T-helper 2 cell treated with Interferon-gamma antibody and Interleukin-4, amounts not matched to agents 100 ng/mL and 5 ng/mL, for 36 hours (primary cell): ENCODE measurements around the gene MOB1A. TPM values are rescaled to one million over a fixed set of nuclear protein-coding genes. Genes with fewer than 3 reads are reported as not detected.
"Not testable (repeated sequence)": the region's sequence is repeated elsewhere in the genome, so short reads cannot be mapped to it uniquely, and the experiment has no call there.

Experiments
- intact Hi-C: fragments of 100-400 bp; cut with micrococcal nuclease; formaldehyde crosslinking; loops from one replicate; pipeline ENCODE4 v1.15.1; 2023
- total RNA-seq: library from RNA; stranded (reverse); gene quantifications from 2 replicates; pipeline ENCODE4 v1.2.3, GENCODE V29; 2022

The MOB1A gene
- total RNA-seq, 1 donor from 2014 or later = 198 TPM

DNA sequence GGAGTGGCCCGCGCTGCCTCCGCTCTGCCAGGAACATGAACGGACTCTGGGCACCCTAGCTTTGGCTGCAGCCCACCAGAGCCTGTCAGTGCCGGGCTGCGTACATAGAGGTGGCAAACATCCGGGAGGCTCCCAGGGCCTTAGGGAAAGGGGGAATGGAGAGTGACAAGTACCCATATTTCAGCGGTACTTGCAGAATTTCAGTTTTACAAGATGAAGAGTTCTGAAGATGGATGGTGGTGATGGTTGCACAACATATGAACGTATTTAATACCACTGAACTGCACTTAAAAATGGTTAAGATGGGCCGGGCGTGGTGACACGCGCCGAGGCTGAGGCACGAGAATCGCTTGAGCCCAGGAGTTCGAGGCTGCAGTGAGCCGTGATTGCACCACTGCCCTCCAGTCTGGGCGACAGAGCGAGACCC, 20.6 kb upstream of the MOB1A start:
- intact Hi-C loops = loop anchor here (2.0 to 10.0 kb wide), 4 partner anchors 52 to 814 kb away; partner anchors contain the start of genes ALMS1, BOLA3 and DGUOK

DNA sequence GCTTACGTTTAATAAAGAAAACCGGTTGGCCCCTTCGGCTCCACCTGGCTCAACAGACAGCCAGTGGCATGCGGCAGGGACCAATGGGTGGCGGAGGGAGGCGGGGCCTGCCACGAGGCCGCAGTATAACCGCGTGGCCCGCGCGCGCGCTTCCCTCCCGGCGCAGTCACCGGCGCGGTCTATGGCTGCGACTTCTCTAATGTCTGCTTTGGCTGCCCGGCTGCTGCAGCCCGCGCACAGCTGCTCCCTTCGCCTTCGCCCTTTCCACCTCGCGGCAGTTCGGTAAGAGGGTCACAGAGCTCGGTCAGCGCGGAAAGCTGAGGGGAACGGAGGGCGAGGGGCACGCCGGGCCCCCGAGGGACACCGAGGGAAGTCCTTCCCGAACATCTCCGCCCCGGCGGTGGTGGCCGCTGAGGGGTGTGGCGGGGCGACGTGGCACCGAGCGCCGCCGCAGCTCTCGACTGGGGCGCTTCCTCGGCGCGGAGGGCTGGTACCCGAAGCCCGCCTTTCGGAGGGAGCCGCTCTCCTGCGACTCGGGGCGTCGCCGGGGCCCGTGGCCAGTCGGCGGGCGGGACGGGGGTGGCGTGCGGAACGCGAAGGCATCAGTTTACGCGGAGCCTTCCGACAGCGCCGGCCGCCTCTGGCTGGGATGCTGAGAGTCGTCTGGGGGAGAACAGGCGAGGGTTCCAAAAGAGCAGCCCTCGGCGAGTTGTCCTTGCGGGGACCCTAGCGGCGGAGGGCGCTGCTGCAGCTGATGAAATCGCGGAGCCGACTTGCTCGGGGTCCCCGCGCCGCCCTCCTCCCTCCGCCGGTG, 20.0 kb upstream of the MOB1A start, which contains the start of gene MTHFD2:
Gene MTHFD2 (plus strand): TSS at position 155 of the 814 bp plus-strand sequence. CDS start 27 bp downstream, at position 182.
- intact Hi-C loops = loop anchor here (1.0 to 10.0 kb wide), 9 partner anchors 8 to 814 kb away; partner anchors contain the start of genes ALMS1, BOLA3, DGUOK and MOB1A

DNA sequence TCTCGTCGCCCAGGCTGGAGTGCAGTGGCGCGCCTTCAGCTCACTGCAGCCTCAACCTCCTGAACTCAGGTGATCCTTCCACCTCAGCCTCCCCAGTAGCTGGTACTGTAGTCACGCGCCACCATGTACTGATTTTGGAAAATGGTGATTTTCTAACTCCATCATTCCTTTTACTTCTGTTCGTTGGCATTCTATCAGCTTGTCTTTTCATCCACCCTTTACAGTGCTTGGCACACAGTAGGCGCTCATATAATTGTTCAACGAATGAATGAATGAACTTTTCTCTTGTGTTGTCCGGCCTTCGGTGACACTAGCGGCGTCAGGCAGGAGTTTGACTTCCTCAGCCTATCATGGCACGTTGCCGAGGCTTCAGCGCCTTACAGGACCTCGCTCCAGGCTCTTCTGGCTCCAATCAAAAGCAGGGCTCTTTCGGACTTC, 19.4 kb upstream of the MOB1A start:
- intact Hi-C loops = loop anchor here (1.0 to 10.0 kb wide), 9 partner anchors 8 to 813 kb away; partner anchors contain the start of genes ALMS1, BOLA3, DGUOK and MOB1A

DNA sequence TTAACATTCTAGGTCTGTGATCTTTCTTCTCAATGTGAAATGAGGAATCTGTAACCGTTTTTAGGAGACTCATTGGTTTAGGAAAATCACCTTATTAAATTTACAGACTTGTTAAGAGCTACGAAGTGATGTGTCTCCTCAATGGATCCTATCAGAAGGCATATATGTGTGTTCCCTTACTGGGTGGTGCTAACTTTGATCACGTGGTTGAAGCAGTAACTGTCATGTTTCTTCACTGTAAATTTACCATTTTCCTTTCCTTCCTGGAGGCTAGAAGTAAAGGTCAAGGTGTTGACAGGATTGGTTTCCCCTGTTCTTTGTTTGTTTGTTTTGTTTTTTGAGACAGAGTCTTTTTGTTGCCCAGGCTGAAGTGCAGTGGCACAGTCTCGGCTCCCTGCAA, 18.4 kb upstream of the MOB1A start:
- intact Hi-C loops = loop anchor here (5.0 to 10.0 kb wide), 2 partner anchors 210 to 812 kb away; partner anchors contain the start of gene ALMS1

DNA sequence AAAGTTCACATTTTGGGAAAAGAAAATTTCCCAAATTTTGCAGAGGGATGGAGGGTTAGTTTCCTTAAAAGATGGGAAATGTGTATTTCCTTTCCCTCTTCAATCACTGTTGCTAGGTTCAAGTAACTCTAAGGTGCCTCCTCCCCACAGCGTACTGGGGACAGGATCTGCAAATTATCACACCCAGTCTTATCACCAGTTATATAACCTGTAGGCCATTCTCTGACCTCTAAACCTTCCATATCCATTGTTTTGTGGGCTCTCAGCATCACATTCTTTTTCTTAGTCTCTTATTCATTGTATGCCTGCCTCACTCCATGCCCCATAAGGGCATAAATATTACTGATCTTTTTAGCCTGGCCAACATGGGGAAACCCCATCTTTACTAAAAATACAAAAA, 16.1 kb upstream of the MOB1A start:
- intact Hi-C loops = loop anchor here (5.0 to 10.0 kb wide), 2 partner anchors 207 to 810 kb away; partner anchors contain the start of gene ALMS1

DNA sequence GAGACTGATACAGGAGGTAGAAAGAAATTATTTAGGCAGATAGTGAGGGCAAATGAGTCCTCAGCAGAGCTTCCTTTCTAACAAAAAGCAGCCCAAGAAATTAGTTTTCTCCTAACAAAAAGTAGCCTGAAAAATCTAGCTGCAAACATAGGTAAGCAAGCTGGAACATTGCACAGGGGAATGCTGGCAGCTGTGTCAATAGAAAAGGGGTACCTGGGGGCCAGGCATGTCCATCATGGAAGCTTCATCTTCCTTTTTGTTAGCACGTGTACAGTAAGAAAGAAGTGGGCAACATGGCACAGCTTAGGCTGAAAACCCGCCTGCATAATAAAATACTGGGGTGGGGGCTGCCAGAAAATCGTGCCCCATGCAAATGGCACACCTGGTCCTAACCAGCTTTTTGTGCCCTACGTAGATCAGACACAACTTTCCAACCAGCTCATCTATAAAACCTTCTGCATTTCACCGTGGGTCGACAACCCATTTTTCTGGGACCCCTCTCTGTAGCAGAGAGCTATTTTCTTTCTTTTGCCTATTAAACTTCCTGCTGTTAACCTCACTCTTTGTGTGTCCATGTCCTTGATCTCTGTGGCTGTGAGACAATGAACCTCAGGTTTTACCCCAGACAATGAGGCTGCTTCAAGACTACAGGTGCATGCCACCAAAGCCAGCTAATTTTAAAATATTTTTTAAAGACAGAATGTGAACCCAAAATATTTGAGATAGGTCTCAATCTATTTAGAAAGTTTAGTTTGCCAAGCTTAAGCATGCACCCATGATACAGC, 13.1 kb upstream of the MOB1A start:
- intact Hi-C loops = loop anchor here (10.0 kb wide), 1 partner anchor 807 kb away; the partner anchor contains the start of gene ALMS1

DNA sequence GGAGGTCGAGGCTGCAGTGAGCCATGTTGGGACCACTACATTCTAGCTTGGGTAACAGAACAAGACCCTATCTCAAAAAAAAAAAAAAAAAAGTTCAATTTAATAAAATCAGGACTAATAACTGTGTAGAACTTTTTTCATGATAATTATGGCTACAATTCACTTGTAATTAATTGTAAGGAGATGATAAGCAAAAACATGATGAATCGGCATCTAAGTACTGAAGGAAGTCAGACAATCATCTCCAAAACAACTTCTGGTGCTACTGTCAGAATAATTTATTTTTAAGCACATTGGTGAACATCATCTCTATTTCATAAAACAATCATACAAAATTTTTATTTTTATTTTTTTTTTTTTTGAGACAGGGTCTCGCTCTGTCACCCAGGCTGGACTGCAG, 10.0 kb upstream of the MOB1A start:
- intact Hi-C loops = no loop called here

DNA sequence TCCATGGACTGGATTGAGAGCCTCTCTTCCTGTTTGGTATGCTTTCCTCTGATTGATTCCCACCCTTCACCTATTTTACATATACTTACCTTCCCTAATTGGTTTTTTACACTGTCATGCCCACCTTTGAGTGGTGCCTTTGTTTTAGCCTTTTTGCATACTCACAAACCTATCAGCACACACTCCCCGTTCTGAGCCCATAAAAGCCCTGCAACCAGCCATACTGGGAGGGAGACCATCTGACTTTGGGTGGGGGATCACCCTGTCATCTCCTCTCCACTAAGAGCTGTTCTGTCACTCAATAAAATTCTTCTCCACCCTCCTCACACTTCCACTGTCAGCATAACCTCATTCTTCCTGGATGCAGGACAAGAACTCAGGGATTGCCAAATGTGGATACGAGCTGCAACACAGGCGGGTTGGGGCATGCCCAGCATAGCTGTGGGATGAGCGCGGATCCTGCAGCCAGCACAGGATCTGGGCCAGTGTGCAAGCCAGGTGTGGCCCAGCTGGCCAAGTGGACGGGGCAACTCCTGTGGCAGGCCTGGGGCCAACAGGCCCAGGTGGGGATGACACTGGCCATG, 9.4 kb upstream of the MOB1A start:
- intact Hi-C loops = no loop called here

DNA sequence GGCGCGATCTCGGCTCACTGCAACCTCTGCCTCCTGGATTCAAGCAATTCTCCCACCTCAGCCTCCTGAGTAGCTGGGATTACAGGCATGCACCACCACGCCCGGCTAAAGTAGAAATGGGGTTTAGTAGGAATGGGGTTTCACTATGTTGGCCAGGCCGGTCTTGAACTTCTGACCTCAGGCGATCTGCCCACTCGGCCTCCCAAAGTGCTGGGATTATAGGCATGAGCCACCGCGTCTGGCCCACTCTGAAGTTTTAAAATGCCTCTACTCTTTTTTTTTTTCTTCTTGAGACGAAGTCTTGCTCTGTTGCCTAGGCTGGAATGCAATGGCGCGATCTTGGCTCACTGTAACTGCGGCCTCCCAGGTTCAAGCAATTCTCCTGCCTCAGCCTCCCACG, 8.0 kb upstream of the MOB1A start:
- intact Hi-C loops = not testable (repeated sequence)

DNA sequence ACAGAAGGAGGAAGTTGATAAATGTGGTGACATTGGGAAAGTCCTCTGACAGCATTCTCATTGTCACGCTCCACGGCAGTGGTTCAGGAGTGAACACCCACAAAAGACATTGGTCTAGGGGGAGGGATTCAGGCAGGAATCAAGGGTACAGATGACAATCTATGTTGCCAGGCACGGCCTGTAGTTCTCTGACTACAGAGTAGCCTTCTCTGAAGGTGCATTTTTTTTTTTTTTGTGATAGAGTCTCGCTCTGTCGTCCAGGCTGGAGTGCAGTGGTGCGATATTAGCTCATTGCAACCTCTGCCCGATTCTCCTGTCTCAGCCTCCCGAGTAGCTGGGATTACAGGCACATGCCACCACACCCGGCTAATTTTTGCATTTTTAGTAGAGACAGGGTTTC, 7.4 kb upstream of the MOB1A start:
- intact Hi-C loops = no loop called here

DNA sequence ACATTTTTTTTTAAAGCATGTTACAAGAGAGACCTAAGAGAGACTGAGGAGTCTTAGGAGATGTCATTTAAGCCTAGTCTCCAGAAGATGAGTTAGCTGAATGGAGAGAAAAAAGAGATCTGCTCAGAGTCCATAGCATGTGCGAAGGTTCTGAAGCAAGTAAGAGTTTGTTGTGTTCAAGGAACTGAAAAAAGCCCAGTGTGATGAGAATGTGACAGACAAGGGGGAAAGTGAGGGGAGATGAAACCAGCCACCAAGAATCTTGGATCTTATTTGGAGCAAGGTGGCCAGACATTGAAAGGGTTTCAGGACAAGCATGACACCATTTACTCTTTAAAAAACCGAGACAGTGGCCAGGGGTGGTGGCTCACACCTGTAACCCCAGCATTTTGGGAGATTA, 5.2 kb upstream of the MOB1A start:
- intact Hi-C loops = no loop called here

DNA sequence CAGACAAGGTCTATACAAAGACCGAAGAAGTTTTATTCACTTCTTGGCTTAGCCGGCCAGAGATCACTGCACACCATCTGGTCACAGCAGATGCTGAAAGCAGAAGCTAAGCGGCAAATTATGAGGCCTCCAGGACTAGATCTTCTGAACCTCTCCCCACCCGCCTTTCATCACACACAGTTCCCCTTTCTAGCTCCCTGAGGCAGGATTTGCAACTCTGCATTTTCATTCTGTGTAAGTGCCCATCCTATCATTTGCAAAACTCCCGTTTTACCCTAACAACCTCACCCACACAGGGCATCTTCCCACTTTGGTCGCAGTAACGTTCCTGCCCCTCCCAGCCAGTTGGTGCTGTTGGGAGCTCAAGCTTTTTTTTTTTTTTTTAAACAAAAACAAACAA, 3.1 kb upstream of the MOB1A start:
- intact Hi-C loops = no loop called here

DNA sequence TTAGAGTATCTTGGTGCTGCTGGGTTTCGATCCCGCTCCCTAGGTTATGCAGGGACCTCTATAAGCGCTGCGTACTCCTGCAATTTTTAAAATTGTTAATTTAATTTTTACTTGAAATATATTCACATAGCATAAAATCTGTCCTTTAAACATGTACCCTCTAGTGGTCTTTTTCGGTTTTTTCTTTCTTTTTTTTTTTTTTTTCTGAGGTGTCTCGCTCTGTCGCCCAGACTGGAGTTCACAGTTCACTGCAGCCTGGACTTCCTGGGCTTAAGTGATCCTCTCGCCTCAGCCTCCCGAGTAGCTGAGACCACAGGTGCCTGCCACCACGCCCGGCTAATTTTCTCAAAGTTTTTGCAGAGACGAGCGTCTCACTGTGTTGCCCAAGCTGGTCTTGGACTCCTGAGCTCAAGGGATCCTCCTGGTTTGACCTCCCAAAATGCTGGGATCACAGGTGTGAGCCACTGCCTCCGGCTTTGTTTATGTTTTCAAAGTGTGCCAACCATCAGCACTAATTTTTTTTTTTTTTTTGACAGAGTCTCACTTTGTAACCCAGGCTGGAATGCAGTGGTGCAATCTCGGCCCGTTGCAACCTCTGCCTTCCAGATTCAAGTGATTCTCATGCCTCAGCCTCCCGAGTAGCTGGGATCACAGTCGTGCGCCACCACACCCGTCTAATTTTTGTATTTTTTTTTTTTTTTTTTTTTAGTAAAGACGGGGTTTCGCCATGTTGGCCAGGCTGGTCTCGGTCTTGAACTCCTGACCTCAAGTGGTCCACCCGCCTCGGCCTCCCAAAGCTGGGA, 585 bp upstream of the MOB1A start:
- intact Hi-C loops = loop anchor here (2.0 to 5.0 kb wide), 6 partner anchors 28 to 276 kb away; partner anchors contain the start of genes C2orf81, DGUOK, INO80B and TET3

DNA sequence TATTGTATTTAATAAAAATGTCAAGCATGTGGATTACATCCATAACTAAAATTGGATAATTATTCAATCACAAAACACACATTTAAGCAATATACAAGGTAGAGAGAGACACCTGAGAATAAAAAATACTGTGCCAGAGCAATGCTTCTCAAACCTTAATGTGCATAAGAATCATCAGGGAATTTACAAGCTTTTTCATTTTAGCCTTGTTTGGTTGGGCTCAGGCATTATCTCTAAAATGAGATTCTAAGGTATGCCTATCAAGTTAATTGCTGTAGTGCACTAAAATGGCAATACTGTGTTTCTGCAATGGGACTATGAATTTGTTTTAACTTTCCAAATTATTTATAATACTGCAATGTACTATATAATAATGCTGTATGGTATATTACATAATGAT, 983 bp downstream of the MOB1A start:
- intact Hi-C loops = loop anchor here (1.0 to 5.0 kb wide), 8 partner anchors 21 to 349 kb away; partner anchors contain the start of genes C2orf81, DGUOK, INO80B and MTHFD2

DNA sequence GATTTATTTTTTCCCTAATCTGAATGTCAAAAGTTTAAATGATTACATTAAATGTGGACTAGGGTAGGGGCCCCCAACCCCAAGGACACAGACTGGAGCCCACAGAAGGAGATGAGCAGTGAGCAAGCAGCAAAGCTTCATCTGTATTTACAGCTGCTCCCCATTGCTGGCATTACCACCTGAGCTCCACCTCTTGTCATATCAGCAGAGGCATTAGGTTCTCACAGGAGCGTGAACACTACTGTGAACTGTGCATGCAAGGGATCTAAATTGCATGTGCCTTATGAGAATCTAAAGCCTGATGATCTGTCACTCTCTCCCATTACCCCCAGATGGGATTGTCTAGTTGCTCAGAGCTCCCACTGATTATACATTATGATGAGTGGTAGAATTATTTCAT, 3.8 kb downstream of the MOB1A start:
- intact Hi-C loops = loop anchor here (5.0 kb wide), 1 partner anchor 193 kb away; the partner anchor contains the start of gene TET3

DNA sequence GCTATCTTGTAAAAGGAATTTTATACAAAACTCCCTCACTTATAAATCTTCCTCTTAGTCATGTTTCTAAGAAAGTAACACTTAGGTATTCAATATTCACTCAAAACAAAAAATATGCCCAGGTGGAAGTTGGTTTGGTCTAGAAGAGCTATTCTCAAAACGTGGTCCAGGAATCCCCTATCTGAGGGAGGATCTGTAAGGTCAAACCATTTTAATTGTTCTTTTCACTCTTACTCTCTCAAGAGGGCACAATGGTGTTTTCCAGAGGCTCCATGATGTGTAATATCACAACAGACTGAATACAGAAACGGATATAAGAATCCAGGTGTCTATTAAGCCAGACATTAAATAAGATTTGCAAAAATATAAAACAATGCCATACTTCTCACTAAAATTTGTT, 9.9 kb downstream of the MOB1A start:
- intact Hi-C loops = no loop called here

DNA sequence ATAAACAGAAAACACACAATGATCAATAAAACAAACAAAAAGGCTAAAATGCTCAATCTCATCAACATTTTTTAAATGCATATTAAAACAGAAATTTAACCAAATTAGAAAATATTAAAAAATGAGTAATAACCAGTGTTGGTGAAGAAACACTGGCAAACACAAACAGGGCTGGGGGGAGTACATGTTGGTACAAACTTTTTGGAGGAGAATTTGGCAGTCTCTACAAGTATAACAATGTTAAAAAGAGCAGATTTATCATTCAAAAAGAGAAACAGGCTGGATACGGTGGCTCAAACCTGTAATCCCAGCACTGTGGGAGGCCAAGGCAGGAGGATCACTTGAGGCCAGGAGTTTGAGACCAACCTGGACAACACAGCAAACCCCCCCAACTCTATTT, 13.9 kb downstream of the MOB1A start:
- intact Hi-C loops = no loop called here

DNA sequence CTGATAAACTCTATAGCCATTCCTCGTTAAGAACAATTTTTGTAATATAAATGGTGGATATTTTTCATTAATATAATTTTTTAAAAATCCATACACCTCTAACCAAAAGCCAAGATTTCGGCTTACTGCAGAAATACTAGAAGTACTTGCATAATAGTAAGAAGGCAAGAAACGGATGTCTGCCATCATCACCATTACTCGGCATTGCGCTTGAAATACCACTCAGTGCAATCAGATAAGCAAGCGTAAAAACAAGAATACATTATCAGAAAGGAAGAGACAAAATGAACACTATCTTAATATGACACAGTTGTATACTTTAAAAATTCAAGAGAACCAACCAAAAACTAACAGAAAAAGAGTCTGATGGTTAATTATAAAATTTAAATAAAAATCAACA, 15.7 kb downstream of the MOB1A start:
- intact Hi-C loops = no loop called here

DNA sequence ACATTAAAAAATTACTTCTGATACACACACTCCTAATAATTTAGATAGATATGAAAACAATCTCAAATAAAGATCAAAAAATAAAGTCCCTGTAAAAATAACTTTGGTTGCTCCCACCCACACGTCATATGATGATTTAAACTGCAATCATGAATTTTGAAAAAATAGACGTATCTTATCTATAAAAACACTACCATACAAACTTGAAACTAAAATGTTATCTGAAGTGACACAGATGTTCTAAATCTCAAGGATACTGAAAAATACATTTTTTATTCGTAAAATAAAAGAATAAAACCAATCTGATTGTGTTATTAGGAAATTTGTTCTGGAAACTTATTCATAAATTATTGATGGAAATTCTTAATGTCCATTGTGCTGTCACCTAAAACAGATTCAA, 22.8 kb downstream of the MOB1A start:
- intact Hi-C loops = no loop called here

DNA sequence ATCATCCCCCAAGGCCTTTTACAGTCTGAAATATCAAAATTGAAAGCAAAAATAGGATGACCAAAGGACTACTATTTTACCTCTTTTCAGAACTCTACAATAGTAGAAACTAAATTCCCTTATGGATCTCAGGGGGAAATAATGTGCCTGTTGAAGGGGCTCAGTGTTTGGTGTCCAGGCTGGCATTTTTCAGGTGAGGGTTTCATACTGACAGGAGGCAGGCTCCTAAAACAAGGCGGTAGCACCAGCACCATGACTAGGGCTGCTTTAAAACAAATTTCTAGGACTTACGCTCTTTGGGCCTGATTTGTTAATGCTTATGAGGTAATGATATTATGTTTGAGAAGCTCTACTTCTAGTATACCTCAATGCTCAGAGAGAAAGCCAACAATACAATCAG, 25.7 kb downstream of the MOB1A start:
- intact Hi-C loops = no loop called here
